Ishikawa (cell line): ENCODE results near the gene SLC35E1.

ENCODE experiments used
- CEBPB ChIP-seq: IDR thresholded peaks from 2 replicates; pipeline ENCODE4 v1.6.1; 2012
- RAD21 ChIP-seq: IDR thresholded peaks from 2 replicates; pipeline ENCODE4 v1.6.1; 2012; ENCODE audit warnings: low read depth
- YY1 ChIP-seq: IDR thresholded peaks from 2 replicates; pipeline ENCODE4 v1.6.1; 2012; ENCODE audit warnings: low read depth
- TF ChIP-seq, protein P1 (sequence below): IDR thresholded peaks from 2 replicates; pipeline ENCODE4 v1.6.1; 2012
- TF ChIP-seq, protein P2 (sequence below): IDR thresholded peaks from 2 replicates; pipeline ENCODE4 v1.6.1; 2012; ENCODE audit warnings: low read depth, mild to moderate bottlenecking

DNA sequence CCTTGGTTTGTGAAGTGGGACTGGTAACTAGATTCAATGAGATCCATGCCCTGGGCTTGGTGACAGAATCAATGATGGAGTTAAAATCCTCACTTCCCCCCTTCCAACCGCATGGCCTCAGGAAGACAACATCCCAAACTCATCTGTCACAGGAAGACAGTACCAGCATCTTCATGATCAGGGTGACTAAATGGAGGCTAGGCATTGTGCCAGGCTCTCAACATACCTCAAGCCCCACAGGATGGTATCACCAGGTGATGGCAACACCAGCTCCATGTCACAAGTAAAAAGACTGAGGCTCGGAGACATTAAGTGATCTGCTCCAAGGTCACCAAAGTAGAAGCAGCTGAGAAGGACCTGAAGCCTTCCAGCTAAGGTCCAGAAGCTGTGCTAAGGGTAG is 41.6 kb upstream of the SLC35E1 start:
- TF ChIP-seq, protein P1, sequence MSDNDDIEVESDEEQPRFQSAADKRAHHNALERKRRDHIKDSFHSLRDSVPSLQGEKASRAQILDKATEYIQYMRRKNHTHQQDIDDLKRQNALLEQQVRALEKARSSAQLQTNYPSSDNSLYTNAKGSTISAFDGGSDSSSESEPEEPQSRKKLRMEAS = no peak
- no peak for TF ChIP-seq YY1
- TF ChIP-seq, protein P2, sequence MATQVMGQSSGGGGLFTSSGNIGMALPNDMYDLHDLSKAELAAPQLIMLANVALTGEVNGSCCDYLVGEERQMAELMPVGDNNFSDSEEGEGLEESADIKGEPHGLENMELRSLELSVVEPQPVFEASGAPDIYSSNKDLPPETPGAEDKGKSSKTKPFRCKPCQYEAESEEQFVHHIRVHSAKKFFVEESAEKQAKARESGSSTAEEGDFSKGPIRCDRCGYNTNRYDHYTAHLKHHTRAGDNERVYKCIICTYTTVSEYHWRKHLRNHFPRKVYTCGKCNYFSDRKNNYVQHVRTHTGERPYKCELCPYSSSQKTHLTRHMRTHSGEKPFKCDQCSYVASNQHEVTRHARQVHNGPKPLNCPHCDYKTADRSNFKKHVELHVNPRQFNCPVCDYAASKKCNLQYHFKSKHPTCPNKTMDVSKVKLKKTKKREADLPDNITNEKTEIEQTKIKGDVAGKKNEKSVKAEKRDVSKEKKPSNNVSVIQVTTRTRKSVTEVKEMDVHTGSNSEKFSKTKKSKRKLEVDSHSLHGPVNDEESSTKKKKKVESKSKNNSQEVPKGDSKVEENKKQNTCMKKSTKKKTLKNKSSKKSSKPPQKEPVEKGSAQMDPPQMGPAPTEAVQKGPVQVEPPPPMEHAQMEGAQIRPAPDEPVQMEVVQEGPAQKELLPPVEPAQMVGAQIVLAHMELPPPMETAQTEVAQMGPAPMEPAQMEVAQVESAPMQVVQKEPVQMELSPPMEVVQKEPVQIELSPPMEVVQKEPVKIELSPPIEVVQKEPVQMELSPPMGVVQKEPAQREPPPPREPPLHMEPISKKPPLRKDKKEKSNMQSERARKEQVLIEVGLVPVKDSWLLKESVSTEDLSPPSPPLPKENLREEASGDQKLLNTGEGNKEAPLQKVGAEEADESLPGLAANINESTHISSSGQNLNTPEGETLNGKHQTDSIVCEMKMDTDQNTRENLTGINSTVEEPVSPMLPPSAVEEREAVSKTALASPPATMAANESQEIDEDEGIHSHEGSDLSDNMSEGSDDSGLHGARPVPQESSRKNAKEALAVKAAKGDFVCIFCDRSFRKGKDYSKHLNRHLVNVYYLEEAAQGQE = no peak
- no peak for TF ChIP-seq CEBPB
- TF ChIP-seq RAD21 = no peak
